SHP77 (cell line): ENCODE data around the gene ADORA1.

ENCODE experiments used
- DNase-seq, 2 experiments: peaks; one replicate each; lab custom pipeline; 2025; lab: John Stamatoyannopoulos, UW

Gene ADORA1

DNA sequence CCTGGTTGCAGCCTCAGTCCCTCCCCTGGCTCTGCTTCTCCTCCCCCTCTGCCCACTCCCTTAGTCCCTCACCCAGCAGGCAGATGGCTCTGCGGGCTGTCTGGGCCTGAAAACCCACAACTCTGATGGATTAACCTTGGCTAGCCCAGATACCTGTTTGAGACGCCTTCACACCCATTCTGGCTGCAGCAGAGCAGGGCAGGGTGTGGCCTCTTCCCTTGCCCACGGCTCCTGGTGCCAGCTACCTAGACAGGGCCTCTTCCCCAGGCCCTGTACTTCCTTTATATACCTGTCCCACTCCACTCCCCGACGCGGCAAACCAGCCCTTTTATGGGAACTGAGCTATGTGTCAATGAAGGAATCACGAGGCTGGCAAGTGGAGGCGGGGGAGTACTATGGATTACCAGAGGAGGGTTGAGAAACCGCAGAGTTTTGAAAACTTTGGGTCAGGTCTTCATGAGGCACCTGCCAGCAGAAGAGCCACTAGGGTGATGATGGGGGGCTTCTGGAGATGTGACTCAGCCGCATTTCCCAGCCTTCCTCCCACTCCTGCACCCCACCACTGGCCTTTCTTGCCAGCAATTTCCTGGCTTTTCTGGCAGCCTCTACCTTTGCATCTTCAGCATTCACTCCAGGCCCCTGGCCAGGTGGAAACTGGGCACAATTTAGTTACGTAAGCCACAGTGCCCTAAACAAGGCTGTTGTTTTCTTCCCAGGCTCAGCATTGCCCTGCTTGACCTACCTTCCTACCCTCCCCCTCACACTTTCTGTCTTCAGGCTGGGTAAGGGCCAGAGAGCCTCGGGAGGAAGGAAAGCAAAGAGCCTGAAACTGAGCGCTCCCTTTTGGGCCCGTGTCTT lies 59.1 kb downstream of the ADORA1 start, which contains the start of gene CHI3L1:
CHI3L1 (minus strand) TSS at position 259 of the 858 bp plus-strand sequence; CDS start at position 178, 81 bp downstream.
- no peak for DNase-seq

- no peak for DNase-seq
Measured at GRCh38 chr1:203187304-203187685, 59.8 kb downstream of the ADORA1 start.

GRCh38 chr1:203187689-203188264 lies 60.3 kb downstream of the ADORA1 start:
- no peak for DNase-seq

DNA sequence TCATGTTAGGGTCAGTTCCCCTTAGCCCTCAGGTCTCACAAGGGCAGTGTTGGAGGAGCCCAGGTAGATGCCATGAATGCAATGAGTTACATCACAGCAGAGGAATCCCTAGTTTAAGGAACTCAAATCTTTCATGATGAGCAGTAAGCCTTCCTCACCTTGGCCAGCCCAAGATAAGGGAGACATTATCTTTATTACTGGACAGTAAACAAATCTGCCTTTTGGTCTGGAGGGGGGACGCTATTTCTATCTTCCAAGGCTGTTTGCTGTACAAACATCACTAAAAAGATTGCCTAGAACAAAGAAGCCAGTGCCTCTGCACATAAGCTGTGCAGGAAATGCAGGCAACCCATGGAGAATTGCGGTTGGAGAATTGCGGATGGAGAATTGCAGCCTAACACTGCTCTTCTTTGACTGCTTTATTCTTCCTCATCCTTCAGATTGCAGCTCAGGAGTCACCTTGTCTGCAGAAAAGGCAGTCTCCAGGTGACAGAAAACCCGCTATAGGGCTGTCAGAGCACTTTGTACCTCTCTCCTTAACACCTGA lies 61.2 kb downstream of the ADORA1 start:
- DNase-seq = no peak

DNA sequence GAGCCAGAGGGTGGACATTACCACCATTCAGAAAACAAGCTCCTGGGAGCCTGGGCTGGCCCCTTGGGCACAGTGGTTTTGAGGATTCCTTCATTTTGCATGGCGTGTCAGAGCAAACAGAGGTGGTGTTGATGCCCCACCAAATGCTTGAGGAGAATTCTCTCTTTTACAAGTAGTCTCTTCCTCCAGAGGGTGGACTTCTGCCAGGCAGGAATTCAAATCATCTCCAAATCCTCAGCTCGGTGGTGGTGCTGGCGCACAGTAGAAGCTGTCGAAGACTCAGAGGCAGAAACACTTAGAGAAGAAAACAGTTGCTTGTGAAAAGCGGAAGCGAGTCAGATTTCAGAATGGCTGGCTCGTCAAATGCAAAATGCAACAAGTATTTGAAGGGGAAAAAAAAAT lies 62.4 kb downstream of the ADORA1 start:
- DNase-seq = no peak

- no peak for DNase-seq
Measured at GRCh38 chr1:203190949-203191348, 63.4 kb downstream of the ADORA1 start.

DNA sequence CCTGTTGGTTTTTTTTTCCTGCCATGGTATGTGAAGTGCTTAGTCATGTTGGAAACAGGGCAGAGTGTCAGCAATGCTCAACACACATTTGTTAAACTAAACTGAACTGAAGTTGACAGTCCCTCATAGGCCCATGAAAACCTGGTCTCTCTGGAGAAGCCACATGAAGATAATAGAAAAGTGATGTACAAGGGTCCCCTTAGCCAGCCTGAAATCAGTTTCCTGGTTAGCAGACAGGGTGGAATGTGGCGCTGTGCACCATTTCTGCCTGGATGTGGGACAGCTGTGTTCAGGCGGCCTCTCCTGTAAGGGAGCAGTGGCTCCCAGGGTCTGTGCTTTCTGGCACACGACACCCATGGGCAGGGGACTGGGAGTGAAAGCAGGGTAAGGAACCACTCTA lies 68.8 kb downstream of the ADORA1 start:
- no peak for DNase-seq

GRCh38 chr1:203197625-203198024 lies 70.1 kb downstream of the ADORA1 start:
- DNase-seq = no peak

DNA sequence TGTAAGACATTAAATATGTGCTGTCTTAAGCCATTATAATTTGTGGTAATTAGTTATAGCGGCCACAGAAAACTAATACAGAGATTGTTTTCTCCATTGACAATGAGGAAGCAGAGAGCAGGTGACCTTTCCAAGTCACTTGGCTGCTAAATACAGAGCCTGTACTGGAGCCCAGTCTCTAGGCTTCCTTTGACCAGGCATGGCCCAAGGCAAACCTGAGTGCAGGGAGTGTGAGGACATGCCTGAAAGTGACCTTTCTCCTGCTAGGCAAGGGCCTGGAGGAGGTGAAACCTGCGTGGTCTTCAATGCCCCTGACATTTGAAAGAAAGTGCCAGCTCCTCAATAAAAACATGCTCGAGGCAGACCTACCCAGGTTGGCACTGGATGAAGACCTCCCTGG lies 71.5 kb downstream of the ADORA1 start:
- DNase-seq = no peak

DNA sequence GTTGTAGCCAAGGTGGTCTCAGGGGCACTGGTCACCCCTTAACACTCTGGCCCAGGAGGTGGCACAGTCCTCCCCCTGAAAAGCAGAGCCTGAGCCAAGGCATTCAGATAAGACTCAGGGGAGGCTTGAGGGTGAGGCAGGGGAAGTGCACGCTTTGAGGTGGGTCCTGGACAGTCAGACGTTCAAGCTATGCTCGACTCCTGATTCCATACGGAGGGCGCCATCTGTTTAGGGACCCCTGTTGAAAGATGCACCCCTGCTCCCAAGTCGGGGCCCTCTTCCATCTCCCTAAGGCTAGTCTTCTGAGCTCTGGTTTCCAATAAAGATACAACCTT lies 71.9 kb downstream of the ADORA1 start:
- no peak for DNase-seq

- DNase-seq = no peak
Measured at GRCh38 chr1:203199816-203200571, 72.5 kb downstream of the ADORA1 start.

- no peak for DNase-seq
Measured at GRCh38 chr1:203200916-203201315, 73.4 kb downstream of the ADORA1 start.

DNA sequence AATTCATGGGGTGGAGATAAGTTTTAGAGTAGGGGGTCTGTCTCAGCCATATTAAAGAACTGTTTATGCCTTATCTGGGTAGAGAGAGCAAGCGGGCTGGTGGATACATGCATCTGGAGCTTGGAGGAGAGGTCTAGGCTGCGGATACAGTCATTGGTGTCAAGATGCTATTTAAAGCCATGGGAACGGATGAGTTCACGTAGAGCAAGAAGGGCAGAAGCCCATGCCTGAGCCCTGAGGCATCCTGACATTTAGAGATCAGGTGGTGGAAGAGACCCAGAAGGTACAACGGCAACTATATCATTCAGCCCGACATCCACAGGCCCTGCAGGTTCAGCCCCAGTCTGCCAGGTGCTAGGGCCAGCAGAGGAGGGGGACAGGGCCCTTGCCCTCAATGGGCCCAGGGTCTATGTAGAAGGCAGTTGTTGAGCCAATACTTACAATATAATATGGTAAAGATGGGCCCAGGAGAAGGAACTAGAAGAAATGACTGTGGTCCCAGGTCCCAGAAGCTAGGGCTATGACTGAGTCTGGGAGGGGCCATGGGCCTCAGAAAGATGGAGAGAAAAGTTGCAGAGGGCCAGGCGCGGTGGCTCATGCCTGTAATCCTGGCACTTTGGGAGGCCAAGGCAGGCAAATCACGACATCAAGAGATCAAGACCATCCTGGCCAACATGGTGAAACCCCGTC lies 74.1 kb downstream of the ADORA1 start:
- DNase-seq = no peak

GRCh38 chr1:203202431-203203245 lies 75.1 kb downstream of the ADORA1 start:
- no peak for DNase-seq

GRCh38 chr1:203204756-203205155 lies 77.2 kb downstream of the ADORA1 start:
- no peak for DNase-seq

GRCh38 chr1:203206129-203206687 lies 78.7 kb downstream of the ADORA1 start:
- no peak for DNase-seq

DNA sequence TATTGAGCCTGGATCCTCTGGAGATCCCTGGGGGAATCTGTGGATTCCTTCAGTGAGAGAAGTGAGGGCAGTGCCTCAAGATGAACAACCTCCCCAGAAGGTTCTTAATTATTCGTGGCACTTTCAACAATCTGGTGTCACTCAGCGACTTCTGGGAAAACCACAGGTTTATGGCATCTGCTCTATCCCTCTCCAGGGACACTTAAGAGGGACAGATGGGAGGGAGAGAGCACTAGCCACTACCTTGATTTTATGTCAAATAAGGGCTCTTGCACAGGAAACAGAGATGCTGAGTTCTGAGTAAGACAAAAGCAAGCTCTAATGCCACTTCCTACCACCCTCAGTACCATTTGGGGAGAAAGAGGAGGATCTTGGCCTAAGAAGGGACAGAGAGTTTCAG lies 80.2 kb downstream of the ADORA1 start:
- DNase-seq = no peak

- no peak for DNase-seq
Measured at GRCh38 chr1:203208181-203208580, 80.7 kb downstream of the ADORA1 start.

GRCh38 chr1:203210350-203210749 lies 82.8 kb downstream of the ADORA1 start:
- DNase-seq = no peak

- DNase-seq = no peak
Measured at GRCh38 chr1:203210988-203211387, 83.5 kb downstream of the ADORA1 start.

DNA sequence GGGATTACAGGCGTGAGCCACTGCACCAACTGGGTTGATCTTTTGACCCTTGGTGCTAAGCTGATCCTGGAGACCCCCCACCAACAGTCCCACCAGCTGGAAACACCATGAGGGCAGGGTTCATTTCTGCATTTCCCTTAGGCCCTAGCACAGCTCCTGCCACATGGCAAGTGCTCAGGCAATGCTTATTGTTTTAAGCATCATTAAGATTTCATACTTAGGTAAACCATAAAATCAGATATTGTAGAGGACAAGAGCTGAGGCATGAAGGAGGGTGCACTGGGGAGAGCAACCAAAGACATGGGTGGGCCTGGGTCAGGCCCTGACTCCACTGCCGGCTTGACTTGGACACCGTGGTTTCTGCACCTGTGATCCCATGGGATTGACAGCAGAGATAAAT lies 84.3 kb downstream of the ADORA1 start:
- no peak for DNase-seq
